HCT116 (cell line): ENCODE results near the gene CCDC92B. TPM values are rescaled to one million over a fixed set of nuclear protein-coding genes. Genes with fewer than 3 reads are reported as not detected.

Experiments
- ATAC-seq: fragments of 200-7000 bp; cut with Tn5 transposase; 2 replicates; pipeline ENCODE4 v1.9.1; 2020; ENCODE audit warnings: mild to moderate bottlenecking, moderate library complexity
- BruUV-seq: library from RNA; stranded (reverse); fragments of 400-500 nt; replicated peaks from 2 replicates; lab custom pipeline; 2021; lab: Mats Ljungman, UMichigan
- CTCF ChIA-PET: fragments of 300-600 bp; sonication (Branson Sonifier 250); formaldehyde crosslinking; loops from one replicate; lab custom pipeline; 2021; ENCODE audit warnings: antibody characterized with exemption; lab: Charles Lee
- POLR2A ChIA-PET: fragments of 300-600, 350-600 bp; sonication (Branson Sonifier 250); formaldehyde crosslinking; loops from one replicate; lab custom pipeline; 2021; ENCODE audit warnings: antibody characterized with exemption; lab: Charles Lee
- RAD21 ChIA-PET, 2 experiments: fragments of 300-600 bp; sonication (Branson Sonifier 250); formaldehyde crosslinking; loops; one replicate each; lab custom pipeline; 2023; ENCODE audit warnings: low total read pairs in 2 of 2; ENCODE audit not compliant: uncharacterized antibody in 2 of 2, unreplicated experiment in 2 of 2, low non-redundant PET in 1 of 2; lab: Charles Lee
- DNase-seq: peaks from one replicate; pipeline ENCODE4 v3.0.0-alpha.2; 2010; ENCODE audit warnings: low read depth, low spot score
- H2AFZ ChIP-seq: fragments of 200-600 bp; shearing (Covaris generic), sonication (generic); 2 replicates; pipeline ENCODE4 v1.6.1; 2017; ENCODE audit warnings: low read depth, mixed run types, mixed read lengths, antibody characterized with exemption, low read length; ENCODE audit not compliant: poor library complexity, severe bottlenecking
- H3K27ac ChIP-seq: 2 replicates; pipeline ENCODE4 v1.5.1; 2012; ENCODE audit warnings: low read depth, low read length
- H3K27me3 ChIP-seq: fragments of 200-600 bp; sonication (generic); 2 replicates; pipeline ENCODE4 v1.6.1; 2016; ENCODE audit warnings: mixed run types, low read length, mixed read lengths; ENCODE audit not compliant: insufficient read depth
- H3K36me3 ChIP-seq, 2 experiments: fragments of 200-500 bp in 1 of 2; fragments of 200-600 bp in 1 of 2; sonication (Bioruptor generic) in 1 of 2; sonication (generic) in 1 of 2; 2 replicates each; pipeline versions ENCODE4 v1.5.1 to v1.6.1; 2014 to 2016; ENCODE audit warnings: low read length in 2 of 2, inconsistent platforms in 1 of 2, mixed read lengths in 1 of 2, mixed run types in 1 of 2; ENCODE audit not compliant: insufficient read depth in 2 of 2, control insufficient read depth in 1 of 2
- H3K4me1 ChIP-seq, 2 experiments: fragments of 200-600 bp in 1 of 2; sonication (generic) in 1 of 2; 2 replicates each; pipeline versions ENCODE4 v1.5.1 to v1.6.1; 2012 to 2017; ENCODE audit warnings: low read length in 2 of 2, inconsistent platforms in 1 of 2, mild to moderate bottlenecking in 1 of 2, mixed read lengths in 1 of 2, mixed run types in 1 of 2, moderate library complexity in 1 of 2; ENCODE audit not compliant: insufficient read depth in 2 of 2, control insufficient read depth in 1 of 2
- H3K4me2 ChIP-seq: fragments of 200-600 bp; sonication (generic); 2 replicates; pipeline ENCODE4 v1.6.1; 2017; ENCODE audit warnings: mixed run types, low read length, mixed read lengths
- H3K4me3 ChIP-seq, 2 experiments: fragments of 200-600 bp in 1 of 2; sonication (generic) in 1 of 2; replicated peaks in 1 of 2; 2 replicates each; pipeline ENCODE4 v1.5.1; 2011 to 2016; ENCODE audit warnings: low read length in 2 of 2, control low read depth in 1 of 2, low read depth in 1 of 2, mild to moderate bottlenecking in 1 of 2, mixed read lengths in 1 of 2, mixed run types in 1 of 2
- H3K79me2 ChIP-seq: fragments of 200-600 bp; sonication (generic); 2 replicates; pipeline ENCODE4 v1.6.1; 2017; ENCODE audit warnings: mild to moderate bottlenecking, mixed run types, low read length, moderate library complexity, mixed read lengths; ENCODE audit not compliant: insufficient read depth
- H3K9ac ChIP-seq: fragments of 200-600 bp; sonication (generic); 2 replicates; pipeline ENCODE4 v1.6.1; 2016; ENCODE audit warnings: low read length, mixed read lengths
- H3K9me2 ChIP-seq: fragments of 200-600 bp; sonication (generic), shearing (Covaris generic); 2 replicates; pipeline ENCODE4 v1.6.1; 2017; ENCODE audit warnings: mixed run types, mild to moderate bottlenecking, moderate library complexity; ENCODE audit not compliant: insufficient read depth
- H3K9me3 ChIP-seq, 2 experiments: fragments of 200-500 bp in 1 of 2; fragments of 200-600 bp in 1 of 2; sonication (Bioruptor generic) in 1 of 2; sonication (generic) in 1 of 2; 2 replicates each; pipeline ENCODE4 v1.6.1; 2014 to 2017; ENCODE audit warnings: low read length in 2 of 2, mixed read lengths in 2 of 2, inconsistent platforms in 1 of 2, low read depth in 1 of 2, mild to moderate bottlenecking in 1 of 2, mixed run types in 1 of 2, moderate library complexity in 1 of 2; ENCODE audit not compliant: control insufficient read depth in 1 of 2, insufficient read depth in 1 of 2
- H4K20me1 ChIP-seq: fragments of 200-600 bp; sonication (generic), shearing (Covaris generic); 2 replicates; pipeline ENCODE4 v1.6.1; 2017; ENCODE audit warnings: mixed run types, mild to moderate bottlenecking, moderate library complexity; ENCODE audit not compliant: insufficient read depth
- CBX3 ChIP-seq: IDR thresholded peaks from 2 replicates; pipeline ENCODE4 v1.6.1; 2012; ENCODE audit warnings: low read depth
- EGR1 ChIP-seq: IDR thresholded peaks from 2 replicates; pipeline ENCODE4 v1.6.1; 2012; ENCODE audit warnings: low read depth
- ELF1 ChIP-seq: IDR thresholded peaks from 2 replicates; pipeline ENCODE4 v1.6.1; 2012; ENCODE audit warnings: low read depth, borderline replicate concordance
- EZH2 ChIP-seq: fragments of 200-600 bp; sonication (generic); IDR thresholded peaks from 2 replicates; pipeline ENCODE4 v1.6.1; 2017; ENCODE audit warnings: antibody characterized with exemption, mixed run types
- JUND ChIP-seq: IDR thresholded peaks from 2 replicates; pipeline ENCODE4 v1.6.1; 2012
- POLR2A ChIP-seq: IDR thresholded peaks from 2 replicates; pipeline ENCODE4 v1.7.0; 2011; ENCODE audit warnings: borderline replicate concordance; ENCODE audit not compliant: insufficient read depth, insufficient read length; ENCODE audit errors: extremely low read depth
- SIN3A ChIP-seq: IDR thresholded peaks from 2 replicates; pipeline ENCODE4 v1.6.1; 2012; ENCODE audit warnings: low read depth
- SP1 ChIP-seq: IDR thresholded peaks from 2 replicates; pipeline ENCODE4 v1.6.1; 2012; ENCODE audit warnings: low read depth
- SRF ChIP-seq: IDR thresholded peaks from 2 replicates; pipeline ENCODE4 v1.6.1; 2012; ENCODE audit warnings: low read depth
- YY1 ChIP-seq: IDR thresholded peaks from 2 replicates; pipeline ENCODE4 v1.6.1; 2011; ENCODE audit warnings: low read length, low read depth, moderate library complexity, mild to moderate bottlenecking; ENCODE audit not compliant: insufficient replicate concordance; ENCODE audit errors: extremely low read depth
- ZFX ChIP-seq: fragments of 450-650 bp; IDR thresholded peaks from 2 replicates; pipeline ENCODE4 v1.6.1; 2017
- ZNF274 ChIP-seq: fragments of 200-500 bp; sonication (Bioruptor generic); IDR thresholded peaks from 2 replicates; pipeline ENCODE4 v1.6.1; 2014; ENCODE audit warnings: mild to moderate bottlenecking, low read depth, low read length, inconsistent platforms
- intact Hi-C: fragments of 100-400 bp; cut with micrococcal nuclease; formaldehyde crosslinking; loops from 2 replicates; pipeline ENCODE4 v1.10.0; 2022
- total RNA-seq: library from RNA; stranded (reverse); gene quantifications from one replicate; pipeline ENCODE4 v1.2.1, GENCODE V29; 2021; ENCODE audit not compliant: unreplicated experiment
- TF ChIP-seq, protein P1 (sequence below): IDR thresholded peaks from 2 replicates; pipeline ENCODE4 v1.6.1; 2011; ENCODE audit warnings: mild to moderate bottlenecking, low read length, moderate library complexity; ENCODE audit not compliant: insufficient replicate concordance; ENCODE audit errors: extremely low read depth
- TF ChIP-seq, protein P2 (sequence below): IDR thresholded peaks from 2 replicates; pipeline ENCODE4 v1.6.1; 2012
- TF ChIP-seq, protein P3 (sequence below): IDR thresholded peaks from 2 replicates; pipeline ENCODE4 v1.6.1; 2012; ENCODE audit warnings: low read depth
- TF ChIP-seq, protein P4 (sequence below), 3 experiments: fragments of 200-600 bp in 1 of 3; sonication (generic) in 1 of 3; IDR thresholded peaks in 2 of 3; conservative IDR thresholded peaks in 1 of 3; 2 replicates each; pipeline ENCODE4 v1.5.1; 2012 to 2017; ENCODE audit warnings: low read depth in 2 of 3, low read length in 2 of 3, antibody characterized with exemption in 1 of 3, borderline replicate concordance in 1 of 3, control low read depth in 1 of 3, mild to moderate bottlenecking in 1 of 3, mixed read lengths in 1 of 3, mixed run types in 1 of 3, moderate library complexity in 1 of 3; ENCODE audit not compliant: insufficient read depth in 1 of 3

The CCDC92B gene
- total RNA-seq, 1 experiment from 2014 or later = 0.17 TPM

DNA sequence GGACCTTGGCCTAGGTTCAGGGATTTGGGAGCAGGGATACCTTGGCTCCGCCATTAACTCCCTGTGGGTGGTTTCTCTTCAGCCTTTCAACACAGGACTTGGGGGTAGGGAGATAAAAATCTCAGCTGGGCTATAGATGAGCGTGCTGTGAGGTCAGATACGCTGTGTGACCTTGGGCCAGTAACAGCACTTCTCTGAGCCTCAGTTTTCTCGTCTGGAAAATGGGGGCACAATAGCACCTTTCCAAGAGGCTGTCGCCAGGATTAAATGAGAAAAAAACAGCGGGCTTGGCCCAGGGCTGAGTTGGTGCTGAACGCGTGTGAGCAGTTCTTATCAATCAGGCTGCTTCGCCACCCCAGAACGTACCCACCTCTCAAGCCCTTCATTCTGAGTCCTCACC lies 17.6 kb downstream of the CCDC92B start:
- H3K79me2 ChIP-seq = no peaks in the 10 kb centered on the region
- no peaks in the 10 kb centered on the region for H3K36me3 ChIP-seq
- RAD21 ChIA-PET = no interaction called here
- no peaks in the 10 kb centered on the region for H3K9me3 ChIP-seq
- no peak overlapping the region for H3K9ac ChIP-seq
- no peaks in the 10 kb centered on the region for H4K20me1 ChIP-seq
- no peaks in the 10 kb centered on the region for H3K27me3 ChIP-seq
- no peak overlapping the region for H3K4me3 ChIP-seq
- no peaks in the 10 kb centered on the region for H3K4me1 ChIP-seq
- no peak overlapping the region for H2AFZ ChIP-seq
- no peak for ATAC-seq
- POLR2A ChIA-PET = no interaction called here
- CTCF ChIA-PET = no interaction called here
- BruUV-seq = no TSS peak
- no peak for TF ChIP-seq EGR1
- TF ChIP-seq SRF = no peak
- no peak for TF ChIP-seq SIN3A
- no peak for TF ChIP-seq JUND
- no peak for TF ChIP-seq ELF1
- TF ChIP-seq, protein P1, sequence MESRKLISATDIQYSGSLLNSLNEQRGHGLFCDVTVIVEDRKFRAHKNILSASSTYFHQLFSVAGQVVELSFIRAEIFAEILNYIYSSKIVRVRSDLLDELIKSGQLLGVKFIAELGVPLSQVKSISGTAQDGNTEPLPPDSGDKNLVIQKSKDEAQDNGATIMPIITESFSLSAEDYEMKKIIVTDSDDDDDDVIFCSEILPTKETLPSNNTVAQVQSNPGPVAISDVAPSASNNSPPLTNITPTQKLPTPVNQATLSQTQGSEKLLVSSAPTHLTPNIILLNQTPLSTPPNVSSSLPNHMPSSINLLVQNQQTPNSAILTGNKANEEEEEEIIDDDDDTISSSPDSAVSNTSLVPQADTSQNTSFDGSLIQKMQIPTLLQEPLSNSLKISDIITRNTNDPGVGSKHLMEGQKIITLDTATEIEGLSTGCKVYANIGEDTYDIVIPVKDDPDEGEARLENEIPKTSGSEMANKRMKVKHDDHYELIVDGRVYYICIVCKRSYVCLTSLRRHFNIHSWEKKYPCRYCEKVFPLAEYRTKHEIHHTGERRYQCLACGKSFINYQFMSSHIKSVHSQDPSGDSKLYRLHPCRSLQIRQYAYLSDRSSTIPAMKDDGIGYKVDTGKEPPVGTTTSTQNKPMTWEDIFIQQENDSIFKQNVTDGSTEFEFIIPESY = no peak
- no peak for TF ChIP-seq ZFX
- TF ChIP-seq YY1 = no peak
- no peak for TF ChIP-seq ZNF274
- no peak for TF ChIP-seq EZH2
- TF ChIP-seq, protein P2, sequence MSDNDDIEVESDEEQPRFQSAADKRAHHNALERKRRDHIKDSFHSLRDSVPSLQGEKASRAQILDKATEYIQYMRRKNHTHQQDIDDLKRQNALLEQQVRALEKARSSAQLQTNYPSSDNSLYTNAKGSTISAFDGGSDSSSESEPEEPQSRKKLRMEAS = no peak
- TF ChIP-seq, protein P3, sequence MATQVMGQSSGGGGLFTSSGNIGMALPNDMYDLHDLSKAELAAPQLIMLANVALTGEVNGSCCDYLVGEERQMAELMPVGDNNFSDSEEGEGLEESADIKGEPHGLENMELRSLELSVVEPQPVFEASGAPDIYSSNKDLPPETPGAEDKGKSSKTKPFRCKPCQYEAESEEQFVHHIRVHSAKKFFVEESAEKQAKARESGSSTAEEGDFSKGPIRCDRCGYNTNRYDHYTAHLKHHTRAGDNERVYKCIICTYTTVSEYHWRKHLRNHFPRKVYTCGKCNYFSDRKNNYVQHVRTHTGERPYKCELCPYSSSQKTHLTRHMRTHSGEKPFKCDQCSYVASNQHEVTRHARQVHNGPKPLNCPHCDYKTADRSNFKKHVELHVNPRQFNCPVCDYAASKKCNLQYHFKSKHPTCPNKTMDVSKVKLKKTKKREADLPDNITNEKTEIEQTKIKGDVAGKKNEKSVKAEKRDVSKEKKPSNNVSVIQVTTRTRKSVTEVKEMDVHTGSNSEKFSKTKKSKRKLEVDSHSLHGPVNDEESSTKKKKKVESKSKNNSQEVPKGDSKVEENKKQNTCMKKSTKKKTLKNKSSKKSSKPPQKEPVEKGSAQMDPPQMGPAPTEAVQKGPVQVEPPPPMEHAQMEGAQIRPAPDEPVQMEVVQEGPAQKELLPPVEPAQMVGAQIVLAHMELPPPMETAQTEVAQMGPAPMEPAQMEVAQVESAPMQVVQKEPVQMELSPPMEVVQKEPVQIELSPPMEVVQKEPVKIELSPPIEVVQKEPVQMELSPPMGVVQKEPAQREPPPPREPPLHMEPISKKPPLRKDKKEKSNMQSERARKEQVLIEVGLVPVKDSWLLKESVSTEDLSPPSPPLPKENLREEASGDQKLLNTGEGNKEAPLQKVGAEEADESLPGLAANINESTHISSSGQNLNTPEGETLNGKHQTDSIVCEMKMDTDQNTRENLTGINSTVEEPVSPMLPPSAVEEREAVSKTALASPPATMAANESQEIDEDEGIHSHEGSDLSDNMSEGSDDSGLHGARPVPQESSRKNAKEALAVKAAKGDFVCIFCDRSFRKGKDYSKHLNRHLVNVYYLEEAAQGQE = no peak
- no peak for TF ChIP-seq POLR2A
- TF ChIP-seq, protein P4, sequence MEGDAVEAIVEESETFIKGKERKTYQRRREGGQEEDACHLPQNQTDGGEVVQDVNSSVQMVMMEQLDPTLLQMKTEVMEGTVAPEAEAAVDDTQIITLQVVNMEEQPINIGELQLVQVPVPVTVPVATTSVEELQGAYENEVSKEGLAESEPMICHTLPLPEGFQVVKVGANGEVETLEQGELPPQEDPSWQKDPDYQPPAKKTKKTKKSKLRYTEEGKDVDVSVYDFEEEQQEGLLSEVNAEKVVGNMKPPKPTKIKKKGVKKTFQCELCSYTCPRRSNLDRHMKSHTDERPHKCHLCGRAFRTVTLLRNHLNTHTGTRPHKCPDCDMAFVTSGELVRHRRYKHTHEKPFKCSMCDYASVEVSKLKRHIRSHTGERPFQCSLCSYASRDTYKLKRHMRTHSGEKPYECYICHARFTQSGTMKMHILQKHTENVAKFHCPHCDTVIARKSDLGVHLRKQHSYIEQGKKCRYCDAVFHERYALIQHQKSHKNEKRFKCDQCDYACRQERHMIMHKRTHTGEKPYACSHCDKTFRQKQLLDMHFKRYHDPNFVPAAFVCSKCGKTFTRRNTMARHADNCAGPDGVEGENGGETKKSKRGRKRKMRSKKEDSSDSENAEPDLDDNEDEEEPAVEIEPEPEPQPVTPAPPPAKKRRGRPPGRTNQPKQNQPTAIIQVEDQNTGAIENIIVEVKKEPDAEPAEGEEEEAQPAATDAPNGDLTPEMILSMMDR (IDR thresholded peaks at IDR 0.05 in 2 of 3, conservative IDR thresholded peaks at IDR 0.05 in 1 of 3; ENCODE audit: borderline replicate concordance in 1 of 3, insufficient read depth in 1 of 3, low read depth in 2 of 3, low read length in 2 of 3) = no peak
- no peak for TF ChIP-seq CBX3
- no peak for TF ChIP-seq SP1
- H3K9me2 ChIP-seq = no peaks in the 10 kb centered on the region
- H3K27ac ChIP-seq = no peak overlapping the region
- intact Hi-C loops = no loop called here
- H3K4me2 ChIP-seq = no peak overlapping the region
- DNase-seq = no peak
